Mucosa of rectum (tissue), 2 donors: Measurements from ENCODE around the gene SLC9C2.

Experiments
- H3K27ac ChIP-seq, 2 donors: one replicate each; pipeline ENCODE4 v1.7.0; 2013; ENCODE audit warnings: inconsistent platforms in 2 of 2, low read depth in 2 of 2, low read length in 2 of 2
- H3K27me3 ChIP-seq, 2 donors: one replicate each; pipeline ENCODE4 v1.7.0; 2013; ENCODE audit warnings: low read length in 2 of 2; ENCODE audit not compliant: control insufficient read depth in 2 of 2, insufficient read depth in 2 of 2
- H3K36me3 ChIP-seq, 2 donors: one replicate each; pipeline ENCODE4 v1.7.0; 2013; ENCODE audit warnings: low read length in 2 of 2; ENCODE audit not compliant: control insufficient read depth in 2 of 2, insufficient read depth in 2 of 2
- H3K4me1 ChIP-seq, 2 donors: one replicate each; pipeline ENCODE4 v1.7.0; 2013; ENCODE audit warnings: low read length in 2 of 2, mild to moderate bottlenecking in 1 of 2; ENCODE audit not compliant: control insufficient read depth in 2 of 2, insufficient read depth in 2 of 2
- H3K4me3 ChIP-seq, 2 donors: one replicate each; pipeline ENCODE4 v1.7.0; 2013; ENCODE audit warnings: low read length in 2 of 2
- H3K9ac ChIP-seq, 2 donors: one replicate each; pipeline ENCODE4 v1.7.0; 2013; ENCODE audit warnings: low read length in 2 of 2, low read depth in 1 of 2, mild to moderate bottlenecking in 1 of 2
- H3K9me3 ChIP-seq, 2 donors: one replicate each; pipeline ENCODE4 v1.7.0; 2013; ENCODE audit warnings: low read length in 2 of 2; ENCODE audit not compliant: control insufficient read depth in 2 of 2
- donor health status: healthy.
- donor health status: Normal muscosa, but diverticular disease.

SLC9C2 gene

DNA sequence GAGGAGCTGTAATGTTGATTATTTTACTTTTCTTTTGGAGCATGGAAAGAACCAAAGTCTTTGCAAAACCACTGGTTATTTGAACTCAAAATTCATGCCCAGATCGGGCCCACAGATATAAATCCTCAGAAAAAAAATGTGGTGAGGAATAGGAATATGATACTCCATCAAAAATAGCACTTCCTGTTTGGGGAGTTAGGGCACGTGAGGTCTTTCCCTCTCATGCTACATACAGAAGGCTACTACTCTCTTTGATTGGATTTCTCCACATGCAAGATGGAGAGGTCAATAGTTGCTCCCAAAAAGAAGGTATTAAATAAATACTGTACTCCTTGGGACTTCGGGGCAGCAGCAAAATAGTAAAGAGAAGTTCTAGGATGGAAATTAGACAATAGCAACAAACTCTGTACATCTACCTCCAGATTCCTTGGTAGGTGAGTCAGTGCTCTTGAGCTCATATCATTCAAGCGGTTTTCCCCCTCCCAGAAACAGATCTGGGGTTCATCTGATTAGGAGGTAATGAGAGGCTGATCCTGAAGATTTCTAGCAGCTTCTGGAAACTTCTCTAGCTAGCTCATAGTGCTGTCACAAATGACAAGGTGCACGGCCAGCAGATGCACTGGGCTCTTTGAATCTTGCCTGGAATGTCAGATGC is 47.1 kb downstream of the SLC9C2 start:
- no peaks in the 10 kb centered on the region for H3K9me3 ChIP-seq
- no peak overlapping the region for H3K4me3 ChIP-seq
- no peak overlapping the region for H3K9ac ChIP-seq
- no peaks in the 10 kb centered on the region for H3K27me3 ChIP-seq
- no peaks in the 10 kb centered on the region for H3K36me3 ChIP-seq
- no peak overlapping the region for H3K27ac ChIP-seq
- no peaks in the 10 kb centered on the region for H3K4me1 ChIP-seq

DNA sequence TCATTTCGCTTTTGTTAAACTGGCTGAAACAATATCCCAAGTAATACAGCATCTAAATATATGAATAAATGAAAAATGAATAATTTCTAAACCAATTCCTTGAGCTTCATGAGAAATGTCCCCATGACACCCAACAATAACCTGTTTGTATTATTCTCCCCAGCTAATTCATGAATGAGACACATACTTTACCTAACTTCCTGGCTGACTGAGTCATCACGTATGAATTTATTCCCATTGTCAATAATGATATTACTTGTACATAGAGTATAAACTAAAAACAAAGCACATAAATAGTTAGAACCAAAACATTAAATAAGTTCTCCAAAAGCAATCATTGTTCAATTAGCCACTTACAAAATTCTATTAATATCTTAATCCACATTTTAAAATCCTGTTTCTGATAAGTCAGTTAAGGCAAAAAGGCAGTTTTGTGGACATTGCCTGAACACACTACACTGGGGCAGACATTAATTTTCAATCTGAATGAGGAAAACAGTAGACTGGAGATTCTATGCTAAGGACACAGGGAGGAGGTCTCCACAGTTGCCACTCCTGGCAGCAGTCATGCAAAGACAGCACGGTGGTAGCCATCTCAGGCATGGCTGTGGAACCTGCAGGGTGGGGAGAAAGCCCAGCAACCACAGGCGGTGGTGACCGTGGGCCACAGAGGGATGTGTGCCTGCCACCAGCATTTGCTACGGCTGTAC is 48.2 kb downstream of the SLC9C2 start:
- Histone ChIP-seq H3K4me1 (no peaks in the 10 kb centered on the region), H3K4me3 (no peak overlapping the region), H3K36me3 (no peaks in the 10 kb centered on the region), H3K9me3 (no peaks in the 10 kb centered on the region), H3K27ac (no peak overlapping the region), H3K9ac (no peak overlapping the region), H3K27me3 (no peaks in the 10 kb centered on the region)

DNA sequence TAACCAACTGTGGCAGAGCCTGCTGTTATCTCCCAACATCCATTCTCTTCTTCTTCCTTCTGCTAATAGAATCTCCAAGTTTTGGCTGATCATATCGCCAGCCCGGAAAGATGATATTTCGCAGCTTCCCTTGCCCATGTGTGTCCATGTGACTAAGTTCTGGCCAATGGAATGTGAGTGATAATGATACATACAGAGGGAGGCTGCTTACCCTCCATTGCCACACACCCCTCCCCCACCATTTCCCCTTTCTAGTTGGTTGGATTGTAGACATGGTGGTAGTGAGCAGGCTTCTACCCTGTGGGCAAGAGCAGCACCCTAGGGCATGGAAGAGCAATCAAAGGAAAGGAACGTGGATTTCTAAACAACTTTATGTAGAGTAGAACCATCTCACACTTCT is 48.8 kb downstream of the SLC9C2 start:
- Histone ChIP-seq H3K27me3 (no peaks in the 10 kb centered on the region), H3K4me1 (no peaks in the 10 kb centered on the region), H3K9me3 (no peaks in the 10 kb centered on the region), H3K4me3 (no peak overlapping the region), H3K27ac (no peak overlapping the region), H3K9ac (no peak overlapping the region), H3K36me3 (no peaks in the 10 kb centered on the region)

DNA sequence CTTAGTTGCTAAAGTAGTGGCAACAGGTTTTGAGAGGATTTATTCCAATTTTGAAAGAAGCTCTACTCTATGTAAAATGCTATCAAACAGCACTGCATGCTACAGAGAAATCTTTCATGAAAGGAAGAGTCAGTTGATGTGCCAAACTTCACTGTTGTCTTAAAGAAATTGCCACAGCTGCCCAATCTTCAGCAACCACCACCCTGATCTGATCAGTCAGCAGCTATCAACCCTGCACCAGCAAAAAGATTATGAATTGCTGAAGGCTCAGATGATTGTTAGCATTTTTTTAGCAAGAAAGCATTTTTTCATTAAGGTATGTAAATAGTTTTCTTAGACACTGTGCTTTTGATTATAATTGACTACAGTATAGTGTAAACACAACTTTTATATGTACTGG is 49.6 kb downstream of the SLC9C2 start:
- no peak overlapping the region for H3K9ac ChIP-seq
- H3K36me3 ChIP-seq: no peaks in the 10 kb centered on the region
- no peaks in the 10 kb centered on the region for H3K4me1 ChIP-seq
- no peak overlapping the region for H3K27ac ChIP-seq
- no peaks in the 10 kb centered on the region for H3K9me3 ChIP-seq
- no peak overlapping the region for H3K4me3 ChIP-seq
- no peaks in the 10 kb centered on the region for H3K27me3 ChIP-seq

DNA sequence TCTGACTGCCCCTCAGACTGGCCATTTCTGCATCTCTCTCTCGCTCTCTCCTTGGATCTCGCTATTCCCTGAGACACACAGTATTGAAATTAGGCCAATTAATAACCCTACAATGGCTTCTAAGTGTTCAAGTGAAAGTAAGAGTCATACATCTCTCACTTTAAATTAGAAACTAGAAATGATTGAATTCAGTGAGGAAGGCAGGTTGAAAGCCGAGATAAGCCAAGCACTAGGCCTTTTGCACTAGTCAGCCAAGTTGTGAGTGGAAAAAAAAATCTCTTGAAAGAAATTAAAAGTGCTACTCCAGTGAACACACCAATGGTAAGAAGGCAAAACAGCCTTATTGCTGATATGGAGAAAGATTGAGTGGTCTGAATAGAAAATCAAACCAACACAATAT is 51.2 kb downstream of the SLC9C2 start:
- Histone ChIP-seq H3K27me3 (no peaks in the 10 kb centered on the region), H3K27ac (no peak overlapping the region), H3K4me1 (no peaks in the 10 kb centered on the region), H3K9ac (no peak overlapping the region), H3K9me3 (no peaks in the 10 kb centered on the region), H3K4me3 (no peak overlapping the region), H3K36me3 (no peaks in the 10 kb centered on the region)

DNA sequence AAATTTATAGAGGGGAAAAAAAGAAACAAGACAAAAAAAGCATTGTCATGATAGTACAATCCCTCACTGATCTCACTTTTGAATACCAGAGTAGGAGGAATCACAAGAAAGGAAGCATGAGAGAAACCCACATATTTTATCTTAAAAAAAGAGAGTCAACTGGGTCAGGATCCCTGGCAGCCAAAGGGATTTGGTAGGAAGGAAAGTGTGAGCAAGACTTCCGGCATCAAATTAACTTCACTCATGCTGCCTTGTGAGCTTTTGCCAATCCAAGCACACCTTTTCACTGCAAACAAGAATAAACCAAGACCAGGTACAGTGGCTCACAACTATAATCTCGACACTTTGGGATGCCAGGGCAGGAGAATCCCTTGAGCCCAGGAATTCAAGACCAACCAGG is 53.1 kb downstream of the SLC9C2 start:
- H3K27ac ChIP-seq: no peak overlapping the region
- no peak overlapping the region for H3K9ac ChIP-seq
- no peaks in the 10 kb centered on the region for H3K27me3 ChIP-seq
- H3K36me3 ChIP-seq: no peaks in the 10 kb centered on the region
- H3K4me3 ChIP-seq: no peak overlapping the region
- H3K4me1 ChIP-seq: no peaks in the 10 kb centered on the region
- no peaks in the 10 kb centered on the region for H3K9me3 ChIP-seq

DNA sequence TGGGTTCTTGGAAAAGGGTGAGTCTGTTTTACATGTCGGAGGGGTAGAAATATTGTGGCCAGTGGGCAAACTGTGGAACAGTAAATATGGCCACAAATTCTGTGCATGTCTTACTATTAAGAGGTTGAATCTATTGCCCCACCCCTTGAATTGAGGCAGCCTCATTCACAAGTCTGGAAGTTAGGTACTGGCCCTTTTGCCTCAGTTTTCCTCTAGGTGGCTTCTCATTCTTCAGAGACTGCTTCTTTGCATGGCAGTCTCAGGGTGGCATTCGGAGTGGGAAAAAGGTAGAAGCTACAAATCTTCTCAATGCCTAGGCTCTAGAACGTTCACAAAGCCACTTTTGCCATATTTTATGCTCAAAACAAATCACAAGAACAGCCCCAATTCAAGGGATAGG is 57.2 kb downstream of the SLC9C2 start:
- H3K36me3 ChIP-seq: no peaks in the 10 kb centered on the region
- H3K27me3 ChIP-seq: no peaks in the 10 kb centered on the region
- H3K9me3 ChIP-seq: no peaks in the 10 kb centered on the region
- no peak overlapping the region for H3K9ac ChIP-seq
- no peaks in the 10 kb centered on the region for H3K4me1 ChIP-seq
- no peak overlapping the region for H3K27ac ChIP-seq
- H3K4me3 ChIP-seq: no peak overlapping the region

DNA sequence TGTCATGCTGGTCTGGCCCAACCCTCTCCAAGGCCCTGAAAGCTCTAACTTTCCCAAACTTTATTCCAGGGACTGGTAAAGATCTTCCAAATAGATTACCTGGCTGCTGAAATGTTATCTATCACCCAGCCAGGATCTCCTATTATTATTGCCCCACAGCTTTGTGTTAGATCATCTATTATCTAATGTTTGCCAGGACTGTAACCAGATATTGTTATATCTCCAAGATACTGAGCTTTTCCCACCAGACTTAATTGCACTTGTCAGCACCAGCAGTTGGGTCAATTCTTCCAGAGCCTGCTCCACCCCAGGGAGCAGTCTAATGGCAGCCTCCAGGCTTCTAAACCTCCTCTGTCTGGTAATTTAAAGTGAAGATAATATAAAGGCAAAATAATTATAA is 66.6 kb downstream of the SLC9C2 start:
- Histone ChIP-seq H3K4me3 (no peak overlapping the region), H3K27ac (no peak overlapping the region), H3K36me3 (no peaks in the 10 kb centered on the region), H3K27me3 (no peaks in the 10 kb centered on the region), H3K4me1 (no peaks in the 10 kb centered on the region), H3K9ac (no peak overlapping the region), H3K9me3 (no peaks in the 10 kb centered on the region)

DNA sequence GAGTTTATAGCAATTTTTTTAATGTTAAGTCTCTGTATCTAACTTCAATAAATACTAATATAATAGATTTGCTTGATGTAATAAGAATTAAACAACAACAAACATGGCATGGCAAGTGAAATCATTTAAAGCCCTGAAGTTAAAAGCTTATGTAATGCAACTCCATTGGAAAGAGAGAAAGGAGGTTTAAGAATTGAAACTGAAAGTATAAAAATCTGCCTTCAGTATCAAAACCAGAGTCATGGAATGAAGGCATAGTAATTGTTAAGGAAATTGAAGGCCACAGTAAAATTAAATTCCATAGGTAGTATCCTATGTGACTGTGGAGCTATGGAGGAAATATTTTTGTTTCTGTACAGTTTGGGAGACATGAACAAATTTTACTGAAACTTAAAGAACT is 70.6 kb downstream of the SLC9C2 start:
- Histone ChIP-seq H3K27me3 (no peaks in the 10 kb centered on the region), H3K9me3 (no peaks in the 10 kb centered on the region), H3K9ac (no peak overlapping the region), H3K27ac (no peak overlapping the region), H3K4me1 (no peaks in the 10 kb centered on the region), H3K36me3 (no peaks in the 10 kb centered on the region), H3K4me3 (no peak overlapping the region)

DNA sequence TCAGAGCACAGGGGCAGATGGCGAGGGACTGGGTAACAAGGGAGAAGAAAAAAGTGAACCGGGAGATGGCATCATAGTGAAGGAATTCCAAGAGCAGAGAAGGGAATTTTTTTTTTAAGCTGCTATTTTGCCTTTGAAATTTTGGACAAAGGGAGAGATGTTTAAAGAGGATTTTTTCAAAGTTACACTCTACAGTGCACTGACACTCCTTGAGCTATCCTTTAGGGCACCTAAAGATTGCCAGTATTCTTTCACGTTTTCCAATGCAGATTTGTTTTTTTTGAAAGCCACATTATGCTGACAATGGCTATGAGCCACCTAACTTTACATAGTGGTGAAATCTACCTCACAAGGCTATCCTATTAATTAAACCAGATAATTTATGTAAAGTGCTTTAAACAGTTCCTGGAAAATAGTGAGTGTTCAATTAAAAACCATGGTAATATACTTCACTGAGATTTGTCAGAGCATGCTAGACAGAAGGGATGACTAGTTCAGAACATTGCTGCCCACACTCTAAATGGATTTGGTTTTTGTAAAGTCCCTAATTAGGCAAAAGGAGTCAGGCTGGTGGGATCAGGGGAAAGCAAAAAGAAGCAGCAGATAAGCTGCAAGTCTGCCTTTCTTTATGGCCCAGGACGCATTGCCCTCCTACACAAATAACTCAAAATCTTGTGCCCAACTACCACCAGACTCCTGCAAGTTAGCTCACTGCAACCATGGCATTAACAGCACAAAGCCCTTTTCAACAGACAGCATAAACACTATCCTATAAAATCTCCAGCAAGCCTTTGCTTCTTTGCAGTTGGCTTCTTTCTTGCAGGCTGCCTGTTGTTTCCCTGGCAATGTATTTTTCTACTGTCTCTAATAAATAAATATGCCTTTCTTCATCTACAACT is 71.8 kb downstream of the SLC9C2 start:
- Histone ChIP-seq H3K27me3 (no peaks in the 10 kb centered on the region), H3K36me3 (no peaks in the 10 kb centered on the region), H3K9me3 (no peaks in the 10 kb centered on the region), H3K4me1 (no peaks in the 10 kb centered on the region), H3K9ac (no peak overlapping the region), H3K27ac (no peak overlapping the region), H3K4me3 (no peak overlapping the region)
